Adipose tissue (tissue), 3 donors: ENCODE measurements around the gene PBX3. TPM values are rescaled to one million over a fixed set of nuclear protein-coding genes. Genes with fewer than 3 reads are reported as not detected.
"Not testable (repeated sequence)": the region's sequence is repeated elsewhere in the genome, so short reads cannot be mapped to it uniquely, and the experiment has no call there.

ENCODE experiments used
- H3K27ac ChIP-seq: one replicate; pipeline ENCODE4 v1.5.1; 2013; ENCODE audit warnings: low read depth, low read length
- WGBS, 3 donors: extraction: QIAGEN DNeasy Blood & Tissue Kit; methylation state at CpG; one replicate each; pipeline ENCODE4 v1.1.7; 2013; 5-methylcytosine and 5-hydroxymethylcytosine counted together
- polyA plus RNA-seq, 3 donors: library from polyadenylated mRNA; stranded (reverse); fragments of 200-250 nt; gene quantifications; one replicate each; pipeline ENCODE4 v1.2.3, GENCODE V29; 2013
- donor health status: healthy with polysubstance abuse.
- donor health status: Bipolar disorder and iron deficiency.
- donor health status: healthy.

Gene PBX3
- polyA plus RNA-seq, 3 donors: 9.2 to 16.5 (median 13.2) TPM

DNA sequence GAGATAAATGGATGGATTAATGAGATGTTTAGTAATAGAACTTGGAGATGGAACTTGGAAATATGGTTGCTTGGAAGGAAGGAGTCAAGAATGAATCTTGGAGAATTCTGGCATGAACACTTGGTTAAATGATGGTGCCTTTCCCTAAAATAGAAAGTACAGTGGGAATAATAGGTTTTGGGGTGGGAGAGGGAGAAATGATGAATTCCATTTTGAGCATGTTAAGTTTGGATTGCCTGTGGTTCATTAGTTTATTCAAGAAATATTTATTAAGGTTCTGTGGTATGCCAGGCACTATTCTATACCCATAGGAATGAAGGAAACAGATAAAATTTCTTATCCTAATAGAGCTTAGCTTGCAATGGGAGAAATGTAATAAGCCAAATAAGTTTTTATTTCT lies 58.4 kb downstream of the PBX3 start:
- H3K27ac ChIP-seq: no peak overlapping the region

- WGBS, 3 donors: 89 to 93% (median 93%) methylated on average over 3 of the region's 3 CpGs
- no peak overlapping the region for H3K27ac ChIP-seq
Observed at GRCh38 chr9:125807079-125807478, 59.9 kb downstream of the PBX3 start.

DNA sequence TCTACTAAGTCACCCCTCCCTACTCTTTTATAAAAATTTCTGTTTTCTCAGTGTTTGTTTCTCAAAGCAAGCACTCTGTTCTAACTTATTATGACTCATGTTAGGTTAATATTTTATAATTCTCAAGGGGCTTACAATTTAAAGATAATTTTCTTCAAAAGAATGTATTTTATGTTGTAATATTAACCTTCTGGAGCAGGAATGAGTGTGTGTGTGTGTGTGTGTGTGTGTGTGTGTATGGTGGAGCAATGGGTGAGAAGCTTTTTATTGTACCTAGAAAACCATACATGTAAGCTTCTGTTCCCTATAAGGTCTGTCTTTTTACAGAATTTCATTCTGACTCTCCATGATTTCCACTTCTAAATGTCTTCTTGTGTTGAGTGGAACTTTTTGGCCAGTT lies 63.0 kb downstream of the PBX3 start:
- no peak overlapping the region for H3K27ac ChIP-seq

DNA sequence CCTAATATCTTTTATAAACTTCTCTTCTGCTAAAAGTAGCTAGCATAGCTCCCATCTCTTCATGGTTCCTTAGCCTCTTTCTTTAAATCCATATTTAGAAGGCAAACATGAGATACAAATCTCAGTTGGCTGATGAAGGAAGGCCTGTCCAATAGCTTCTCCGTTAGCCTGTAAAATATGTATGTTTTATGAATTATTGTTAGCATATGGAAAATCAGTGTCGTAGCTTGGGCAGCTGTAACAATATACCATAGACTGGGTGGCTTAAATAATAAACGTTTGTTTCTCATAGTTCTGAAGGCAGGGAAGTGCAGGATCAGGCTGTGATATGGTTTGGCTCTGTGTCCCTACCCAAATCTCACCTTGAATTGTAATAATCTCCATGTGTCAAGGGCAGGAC lies 63.8 kb downstream of the PBX3 start:
- H3K27ac ChIP-seq: no peak overlapping the region
- 86 to 94% (median 92%) methylated on average over 3 of the region's 3 CpGs for WGBS, 3 donors

GRCh38 chr9:125812403-125812802 lies 65.2 kb downstream of the PBX3 start:
- 93 to 96% (median 94%) methylated on average over 6 of the region's 6 CpGs for WGBS, 3 donors
- H3K27ac ChIP-seq: no peak overlapping the region

- 82 to 97% (median 90%) methylated on average over 1 of the region's 1 CpG for WGBS, 3 donors
- H3K27ac ChIP-seq: no peak overlapping the region
Observed at GRCh38 chr9:125815568-125815967, 68.4 kb downstream of the PBX3 start.

GRCh38 chr9:125816321-125816720 lies 69.1 kb downstream of the PBX3 start:
- no peak overlapping the region for H3K27ac ChIP-seq
- WGBS, 3 donors: 93 to 99% (median 98%) methylated on average over 5 of the region's 5 CpGs

DNA sequence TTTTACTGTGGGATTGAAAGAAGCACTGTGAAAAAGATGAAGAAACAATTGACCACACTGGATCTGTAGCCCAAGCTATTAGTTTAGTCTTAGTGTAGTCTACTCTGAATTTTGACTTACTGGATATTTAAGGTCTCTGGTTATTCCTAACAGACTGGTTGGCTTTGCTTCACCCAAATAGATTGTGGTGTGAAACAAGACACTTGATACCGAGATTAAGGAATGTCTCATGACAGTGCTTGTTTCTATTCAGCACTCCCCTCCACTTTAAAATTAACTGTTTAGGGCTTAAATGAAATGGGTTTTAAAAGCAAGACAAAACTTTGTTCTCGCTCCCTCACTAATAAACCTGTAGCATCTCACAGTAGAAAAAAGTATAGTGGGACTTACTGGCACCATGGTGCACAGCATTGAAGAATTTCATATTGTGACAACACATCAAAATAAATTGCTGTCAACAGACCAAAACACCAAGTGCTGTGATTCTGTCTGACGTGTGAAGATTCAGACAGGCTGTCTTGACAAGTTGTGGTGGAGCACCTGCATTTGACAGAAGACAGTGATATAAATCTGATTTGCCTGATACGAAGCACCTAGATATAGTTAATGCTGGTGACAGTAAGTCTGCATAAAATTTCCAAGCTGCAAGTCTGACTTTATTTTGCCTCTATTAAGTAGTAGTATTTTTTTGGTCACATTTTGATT lies 73.1 kb downstream of the PBX3 start:
- H3K27ac ChIP-seq: no peak overlapping the region
- WGBS, 3 donors: 68 to 72% (median 71%) methylated on average over 4 of the region's 4 CpGs

GRCh38 chr9:125821078-125821477 lies 73.9 kb downstream of the PBX3 start:
- H3K27ac ChIP-seq: no peak overlapping the region
- 62 to 84% (median 66%) methylated on average over 4 of the region's 4 CpGs for WGBS, 3 donors

- 40 to 61% (median 50%) methylated on average over 2 of the region's 2 CpGs for WGBS, 3 donors
- no peak overlapping the region for H3K27ac ChIP-seq
Observed at GRCh38 chr9:125822160-125822559, 75.0 kb downstream of the PBX3 start.

DNA sequence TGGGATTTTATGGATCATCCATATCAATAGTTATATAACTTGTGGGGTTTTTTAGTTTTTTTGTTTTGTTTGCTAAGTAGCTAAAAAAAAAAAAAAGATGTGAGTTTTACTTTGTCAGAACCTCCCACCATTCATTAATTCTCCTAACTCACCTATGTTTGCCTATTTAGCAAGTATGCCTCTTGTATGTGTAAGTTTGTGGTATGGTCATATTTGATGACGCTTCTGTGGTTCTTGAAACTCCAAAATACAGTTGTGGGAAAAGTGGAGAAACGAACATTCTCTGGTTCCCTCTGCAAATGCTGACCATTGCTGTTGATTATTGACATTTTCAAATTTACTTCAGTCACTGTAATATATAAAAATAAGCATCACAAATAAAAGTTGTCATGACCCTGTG lies 75.7 kb downstream of the PBX3 start:
- no peak overlapping the region for H3K27ac ChIP-seq
- 54 to 89% (median 56%) methylated on average over 2 of the region's 2 CpGs for WGBS, 3 donors

DNA sequence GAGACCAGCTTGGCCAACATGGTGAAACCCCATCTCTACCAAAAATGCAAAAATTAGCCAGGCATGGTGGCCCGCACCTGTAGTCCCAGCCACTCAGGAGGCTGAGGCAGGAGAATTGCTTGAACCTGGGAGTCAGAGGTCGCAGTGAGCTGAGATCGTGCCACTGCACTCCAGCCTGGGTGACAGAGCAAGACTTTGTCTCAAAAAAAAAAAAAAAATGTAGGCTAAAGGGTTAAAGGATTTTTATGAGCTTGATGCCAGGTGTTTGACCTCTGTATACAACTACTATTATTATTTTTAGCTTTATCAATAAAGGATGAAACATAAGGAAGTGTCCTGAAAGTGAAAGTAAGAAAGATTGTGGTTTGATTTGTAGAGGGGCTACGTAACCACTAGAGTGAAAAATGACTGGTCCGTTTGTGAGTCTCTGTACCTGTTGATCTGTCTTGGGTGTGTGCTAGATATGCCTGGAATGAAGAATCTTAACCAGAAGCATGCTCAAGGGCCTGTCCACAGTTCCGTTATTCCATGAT lies 76.8 kb downstream of the PBX3 start:
- WGBS, 3 donors: 59 to 87% (median 64%) methylated on average over 6 of the region's 6 CpGs
- H3K27ac ChIP-seq: not testable (repeated sequence)

DNA sequence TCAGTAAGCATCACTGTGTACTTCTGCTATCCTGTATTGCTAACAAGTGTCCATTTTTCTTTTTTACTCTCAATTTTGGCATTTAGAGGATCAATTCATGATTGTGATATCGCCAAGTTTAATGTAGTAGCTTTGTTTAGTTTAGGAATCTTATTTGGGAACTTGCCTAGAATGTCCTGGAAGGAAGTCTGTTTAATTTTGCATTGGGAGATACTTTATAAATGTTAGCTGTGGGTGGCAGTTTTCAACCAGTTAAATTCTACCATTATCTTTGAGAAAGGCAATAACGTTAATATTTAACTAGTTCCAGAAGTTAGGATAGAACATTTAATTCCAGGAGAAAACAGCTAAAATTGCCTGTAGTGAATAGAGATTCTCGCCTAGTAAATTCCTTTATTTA lies 78.6 kb downstream of the PBX3 start:
- no peak overlapping the region for H3K27ac ChIP-seq
- WGBS, 3 donors: 45 to 80% (median 79%) methylated on average over 3 of the region's 3 CpGs

- WGBS, 3 donors: 68 to 90% (median 71%) methylated on average over 1 of the region's 1 CpG
- no peak overlapping the region for H3K27ac ChIP-seq
Observed at GRCh38 chr9:125826850-125827249, 79.7 kb downstream of the PBX3 start.

DNA sequence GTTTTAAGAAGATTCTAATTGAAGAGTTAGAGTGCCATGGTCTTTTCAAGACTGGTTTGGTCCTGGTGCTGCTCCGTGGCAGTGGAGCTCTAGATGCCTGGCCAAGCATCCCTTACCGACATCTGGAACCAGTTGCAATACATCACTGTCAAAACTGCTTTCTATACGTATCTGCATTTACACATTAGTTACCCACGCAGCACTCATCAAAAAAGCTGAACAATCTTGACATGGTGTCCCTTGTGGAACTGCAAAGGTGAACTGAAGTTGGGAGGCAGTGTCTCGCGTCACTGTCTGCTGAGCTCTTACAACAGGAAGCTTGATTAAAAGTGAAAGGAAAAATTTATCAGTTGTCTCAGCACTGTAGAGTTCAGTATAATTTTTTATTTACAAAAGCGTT lies 82.6 kb downstream of the PBX3 start:
- 7 to 46% (median 8%) methylated on average over 7 of the region's 7 CpGs for WGBS, 3 donors
- no peak overlapping the region for H3K27ac ChIP-seq

- no peak overlapping the region for H3K27ac ChIP-seq
- WGBS, 3 donors: 78 to 86% (median 79%) methylated on average over 2 of the region's 2 CpGs
Observed at GRCh38 chr9:125831054-125831453, 83.9 kb downstream of the PBX3 start.

GRCh38 chr9:125831616-125832015 lies 84.4 kb downstream of the PBX3 start:
- no peak overlapping the region for H3K27ac ChIP-seq
- 75 to 86% (median 82%) methylated on average over 1 of the region's 1 CpG for WGBS, 3 donors

- 38 to 79% (median 48%) methylated on average over 1 of the region's 1 CpG for WGBS, 3 donors
Observed at GRCh38 chr9:125835655-125836054, 88.5 kb downstream of the PBX3 start.

GRCh38 chr9:125839317-125839716 lies 92.1 kb downstream of the PBX3 start:
- WGBS, 3 donors: 38 to 79% (median 40%) methylated on average over 2 of the region's 2 CpGs
- H3K27ac ChIP-seq: no peak overlapping the region

More at GRCh38 chr9:125835655-125836054, 88.5 kb downstream of the PBX3 start:
- H3K27ac ChIP-seq: no peak overlapping the region

DNA sequence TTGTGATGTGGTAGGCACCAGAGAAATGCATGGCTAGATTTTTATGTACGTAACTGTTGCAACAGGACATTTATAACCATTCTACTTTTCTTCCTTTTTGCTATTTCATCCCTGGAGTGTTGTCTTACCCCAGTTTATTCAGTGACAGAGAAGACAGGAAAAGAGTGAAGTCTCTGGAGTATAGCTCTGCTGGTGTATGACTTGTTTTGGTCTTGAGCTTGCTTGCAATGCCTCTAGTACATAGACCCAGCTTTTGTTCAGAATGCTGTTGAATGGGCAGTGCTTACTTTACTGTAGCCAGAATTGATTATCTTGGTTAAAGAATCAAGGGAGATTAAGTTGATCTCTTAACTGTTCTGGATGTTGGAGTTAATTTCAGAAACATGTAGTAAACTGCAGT lies 94.3 kb downstream of the PBX3 start:
- H3K27ac ChIP-seq: no peak overlapping the region
- WGBS, 3 donors: 48 to 90% (median 55%) methylated on average over 1 of the region's 1 CpG
